Choroid plexus epithelial cell (primary cell): ENCODE data around the gene ADAM12.

ENCODE experiments used
- DNase-seq: peaks from one replicate; pipeline ENCODE4 v3.0.0-alpha.2; 2010; ENCODE audit warnings: low read depth
- H3K4me3 ChIP-seq: 2 replicates; pipeline ENCODE4 v1.5.1; 2011; ENCODE audit warnings: low read depth, mild to moderate bottlenecking, control low read depth, low read length, moderate library complexity
- TF ChIP-seq, protein P1 (sequence below): conservative IDR thresholded peaks from 2 replicates; pipeline ENCODE4 v1.5.1; 2011; ENCODE audit warnings: low read depth, mild to moderate bottlenecking, control low read depth, inconsistent platforms, low read length, moderate library complexity

The ADAM12 gene

DNA sequence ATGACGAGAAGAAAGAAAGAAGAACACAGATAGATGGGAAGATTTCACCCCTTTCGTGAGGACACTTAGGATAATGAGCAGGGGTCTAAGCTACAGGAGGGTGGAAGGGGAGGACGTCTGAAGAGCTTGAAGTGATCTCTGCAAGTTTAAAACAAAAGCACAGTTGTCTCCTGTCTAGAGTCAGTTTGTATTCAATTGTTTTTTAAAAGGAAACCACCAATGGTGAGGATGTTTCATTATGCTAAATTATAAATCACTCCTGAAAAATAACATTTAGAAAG lies 85.9 kb downstream of the ADAM12 start:
- no peak for DNase-seq
- TF ChIP-seq, protein P1, sequence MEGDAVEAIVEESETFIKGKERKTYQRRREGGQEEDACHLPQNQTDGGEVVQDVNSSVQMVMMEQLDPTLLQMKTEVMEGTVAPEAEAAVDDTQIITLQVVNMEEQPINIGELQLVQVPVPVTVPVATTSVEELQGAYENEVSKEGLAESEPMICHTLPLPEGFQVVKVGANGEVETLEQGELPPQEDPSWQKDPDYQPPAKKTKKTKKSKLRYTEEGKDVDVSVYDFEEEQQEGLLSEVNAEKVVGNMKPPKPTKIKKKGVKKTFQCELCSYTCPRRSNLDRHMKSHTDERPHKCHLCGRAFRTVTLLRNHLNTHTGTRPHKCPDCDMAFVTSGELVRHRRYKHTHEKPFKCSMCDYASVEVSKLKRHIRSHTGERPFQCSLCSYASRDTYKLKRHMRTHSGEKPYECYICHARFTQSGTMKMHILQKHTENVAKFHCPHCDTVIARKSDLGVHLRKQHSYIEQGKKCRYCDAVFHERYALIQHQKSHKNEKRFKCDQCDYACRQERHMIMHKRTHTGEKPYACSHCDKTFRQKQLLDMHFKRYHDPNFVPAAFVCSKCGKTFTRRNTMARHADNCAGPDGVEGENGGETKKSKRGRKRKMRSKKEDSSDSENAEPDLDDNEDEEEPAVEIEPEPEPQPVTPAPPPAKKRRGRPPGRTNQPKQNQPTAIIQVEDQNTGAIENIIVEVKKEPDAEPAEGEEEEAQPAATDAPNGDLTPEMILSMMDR, result no peak
- no peak overlapping the region for H3K4me3 ChIP-seq

DNA sequence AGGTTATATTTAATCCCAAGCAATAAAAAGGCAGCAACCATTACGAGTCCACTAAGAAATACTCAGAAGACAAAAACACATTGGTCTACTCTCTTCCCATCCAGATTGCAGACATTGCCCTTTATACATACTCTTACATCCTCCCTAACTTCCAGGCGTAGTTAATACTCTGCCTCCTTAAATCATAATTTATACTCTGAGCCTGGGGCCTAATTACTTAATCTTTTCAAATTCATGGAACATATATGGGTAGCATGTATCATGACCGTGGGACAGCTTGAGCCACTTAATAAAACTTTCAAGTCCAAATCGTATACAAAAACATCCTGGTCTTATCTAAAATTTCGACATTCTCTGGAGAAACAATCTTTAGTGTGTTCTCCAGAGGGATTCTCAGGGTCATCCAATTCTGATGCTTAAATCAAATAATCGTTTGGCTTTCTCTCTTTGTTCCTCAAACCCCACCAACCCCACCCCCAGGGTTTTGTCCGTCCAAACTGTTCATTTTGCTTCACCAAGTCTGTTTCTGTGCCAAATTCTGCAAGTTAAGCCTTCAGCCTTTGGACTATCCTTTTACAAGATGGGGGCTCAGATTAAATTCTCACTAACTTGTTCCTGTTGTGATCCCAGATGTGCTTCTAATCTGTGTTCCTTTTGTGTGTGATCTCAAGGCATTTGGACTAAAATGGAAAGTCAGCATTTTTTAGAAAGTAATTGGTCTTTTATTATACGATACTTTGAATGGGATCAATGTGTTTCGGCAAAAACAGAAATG lies 86.4 kb downstream of the ADAM12 start:
- no peak overlapping the region for H3K4me3 ChIP-seq
- peak; percentile 13 for DNase-seq
- TF ChIP-seq, protein P1, result no peak

DNA sequence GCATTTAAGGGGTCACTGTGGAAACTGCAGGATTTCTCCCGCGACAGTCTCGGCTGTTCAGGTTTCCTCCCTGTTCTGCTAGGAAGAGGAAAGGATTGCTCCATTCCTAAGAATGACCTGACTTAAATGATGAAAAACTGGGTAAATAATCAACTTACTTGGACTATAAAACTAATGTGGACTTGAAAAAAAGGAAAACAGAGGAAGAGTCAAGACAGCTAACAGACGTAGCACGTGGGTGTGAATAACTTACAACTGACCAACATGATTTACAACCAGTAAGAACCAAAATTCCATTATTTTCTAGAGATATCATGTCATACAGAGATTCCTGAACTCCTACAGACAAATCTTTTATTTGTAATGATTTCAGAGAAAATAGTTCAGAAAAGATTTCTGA lies 93.8 kb downstream of the ADAM12 start:
- peak; percentile 21 for DNase-seq
- TF ChIP-seq, protein P1, result no peak
- H3K4me3 ChIP-seq, result no peak overlapping the region

DNA sequence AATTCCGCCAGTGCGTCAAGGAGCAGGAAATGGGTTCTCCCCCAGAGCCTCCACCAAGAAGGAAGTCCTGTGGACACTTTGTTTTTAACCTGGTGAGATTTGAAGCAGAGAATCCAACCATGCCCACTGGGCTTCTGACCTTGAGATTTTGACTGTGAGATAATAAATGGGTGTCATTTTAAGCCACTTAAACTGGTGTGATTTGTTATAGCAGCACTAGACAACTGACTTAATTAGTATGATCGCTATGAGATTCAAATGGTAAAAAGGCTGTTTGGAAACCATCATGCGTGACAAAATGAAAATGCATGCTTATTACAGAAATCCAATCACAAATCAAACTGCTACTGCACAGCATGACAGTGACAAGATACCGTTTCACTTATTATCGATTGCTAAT lies 98.0 kb downstream of the ADAM12 start:
- no peak for DNase-seq
- TF ChIP-seq, protein P1, result no peak
- no peak overlapping the region for H3K4me3 ChIP-seq

DNA sequence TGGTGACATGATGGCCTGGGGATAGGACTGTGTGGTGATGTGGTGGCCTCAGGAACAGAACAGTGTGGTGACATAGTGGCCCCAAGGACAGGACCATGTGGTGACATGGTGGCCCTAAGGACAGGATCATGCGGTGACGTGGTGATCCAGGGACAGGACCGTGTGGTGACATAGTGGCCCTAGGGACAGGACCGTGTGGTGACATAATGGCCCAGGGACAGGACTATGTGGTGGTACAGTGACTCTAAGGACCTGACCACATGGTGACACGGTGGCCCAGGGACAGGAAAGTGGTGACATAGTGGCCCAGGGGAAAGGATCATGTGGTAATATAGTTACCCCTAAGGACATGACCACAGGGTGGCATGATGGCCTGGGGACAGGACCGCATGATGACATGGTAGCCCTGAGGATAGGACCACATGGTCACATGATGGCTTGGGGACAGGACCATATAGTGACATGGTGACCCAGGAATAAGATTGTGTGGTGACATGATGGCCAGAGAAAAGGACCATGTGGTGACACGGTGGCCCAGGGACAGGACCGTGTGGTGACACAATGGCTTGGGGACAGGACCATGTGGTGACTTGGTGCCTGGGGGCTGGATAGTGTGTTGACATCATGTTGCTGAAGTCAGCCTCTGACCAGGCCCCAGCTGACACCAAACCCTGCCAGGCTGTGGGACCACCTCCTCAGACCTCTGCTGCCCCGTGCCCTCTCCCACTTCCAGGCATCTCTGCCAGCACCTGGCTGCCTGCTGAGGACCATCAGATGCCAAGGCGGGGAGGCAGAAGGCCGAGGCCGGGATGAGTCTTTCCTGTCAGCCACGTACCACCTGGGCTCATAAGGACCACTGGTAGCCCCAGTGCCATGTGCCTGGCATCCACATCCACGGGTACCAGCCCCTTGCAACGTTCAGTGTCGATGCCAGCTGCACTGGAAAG lies 99.5 kb downstream of the ADAM12 start:
- TF ChIP-seq, protein P1, result no peak
- no peak overlapping the region for H3K4me3 ChIP-seq
- DNase-seq, result no peak

DNA sequence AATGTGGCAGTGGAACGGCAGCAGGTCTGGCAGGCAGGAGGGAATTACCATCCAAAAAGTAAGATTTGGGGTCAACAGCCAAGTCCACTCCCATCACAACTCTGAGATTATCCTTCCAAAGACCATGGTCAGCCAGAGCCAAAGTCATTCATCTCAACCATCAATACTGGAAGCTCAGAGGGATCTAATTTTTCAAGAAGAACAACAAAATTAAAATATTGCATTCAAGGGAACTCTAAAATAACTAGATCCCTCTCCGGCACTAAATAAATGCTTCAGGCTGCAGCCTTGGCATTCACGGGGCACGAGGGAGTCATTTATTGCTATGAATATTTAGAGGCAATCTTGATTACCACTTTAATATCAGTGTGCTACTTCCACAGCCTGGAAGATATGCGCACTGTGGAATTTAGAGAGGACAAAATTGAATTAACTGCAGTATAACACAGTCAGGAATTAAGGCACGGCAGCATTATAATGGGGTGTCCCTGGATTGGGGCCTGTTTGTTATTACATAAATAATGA lies 102.0 kb downstream of the ADAM12 start:
- TF ChIP-seq, protein P1, result no peak
- no peak for DNase-seq
- H3K4me3 ChIP-seq, result no peak overlapping the region
